ENCODE data around the gene CCL19. TPM values are rescaled to one million over a fixed set of nuclear protein-coding genes. Genes with fewer than 3 reads are reported as not detected.

The CCL19 gene
- total and polyA plus RNA-seq, 2 donors, result 2.1 to 4.0 TPM

DNA sequence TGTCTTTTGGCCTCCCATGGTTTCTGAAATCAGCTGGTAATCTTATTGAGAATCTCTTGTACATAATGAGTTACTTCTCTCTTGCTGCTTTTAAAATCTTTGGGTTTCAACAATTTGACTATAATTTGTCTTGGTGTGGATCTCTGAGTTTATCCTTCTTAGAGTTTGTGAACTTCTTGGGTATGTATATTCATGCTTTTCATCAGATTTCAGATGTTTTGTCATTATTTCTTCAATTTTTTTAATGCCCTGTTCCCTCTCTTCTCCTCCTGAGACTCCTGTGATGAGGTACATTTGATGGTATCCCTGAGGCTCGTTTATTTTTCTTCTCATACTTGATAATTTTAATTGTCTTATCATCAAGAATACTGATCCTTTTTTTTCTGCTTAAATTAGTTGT lies 21.1 kb upstream of the CCL19 start:
- Histone ChIP-seq H3K36me3 (ENCODE audit: insufficient read depth) (no peaks in the 10 kb centered on the region), H3K4me1 (ENCODE audit: insufficient read depth) (no peaks in the 10 kb centered on the region), H3K4me3 (ENCODE audit: low read depth, low read length) (no peak overlapping the region), H3K27ac (ENCODE audit: low read depth) (no peak overlapping the region)
- DNase-seq (ENCODE audit: extremely low spot score), result no peak
- 66% methylated on average over 1 of the region's 1 CpG for WGBS

DNA sequence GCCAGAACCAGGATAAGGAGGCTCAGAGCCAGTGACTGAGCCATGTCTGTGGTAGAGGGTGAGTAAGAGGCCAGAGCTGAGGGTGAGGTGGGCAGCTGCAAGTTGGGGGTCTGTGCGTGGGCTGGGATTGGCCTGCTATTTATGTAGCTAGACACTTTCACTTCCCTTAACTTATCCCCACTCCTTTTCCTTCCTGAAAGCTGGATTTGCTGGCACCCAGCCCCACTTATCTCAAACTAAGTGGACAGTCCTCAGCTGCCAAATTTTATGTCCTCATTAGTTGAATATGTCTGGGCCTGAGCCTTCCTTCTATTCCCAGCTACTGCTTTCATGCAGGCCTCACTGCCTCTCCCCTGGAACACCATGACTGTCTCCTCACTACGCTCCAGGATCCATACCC lies 18.9 kb upstream of the CCL19 start, which contains the start of gene CCL21:
Gene CCL21 (minus strand): TSS at position 114 of the 400 bp plus-strand sequence. CDS start 70 bp downstream, at position 44.
- H3K36me3 ChIP-seq (ENCODE audit: insufficient read depth), result no peaks in the 10 kb centered on the region
- no peak within 1 kb of the TSS for H3K4me3 ChIP-seq (ENCODE audit: low read depth, low read length)
- peak; percentile 32 for DNase-seq (ENCODE audit: extremely low spot score)
- no peaks in the 10 kb centered on the region for H3K4me1 ChIP-seq (ENCODE audit: insufficient read depth)
- H3K27ac ChIP-seq (ENCODE audit: low read depth), result no peak within 1 kb of the TSS
- WGBS, result 60% methylated on average over 2 of the region's 2 CpGs

DNA sequence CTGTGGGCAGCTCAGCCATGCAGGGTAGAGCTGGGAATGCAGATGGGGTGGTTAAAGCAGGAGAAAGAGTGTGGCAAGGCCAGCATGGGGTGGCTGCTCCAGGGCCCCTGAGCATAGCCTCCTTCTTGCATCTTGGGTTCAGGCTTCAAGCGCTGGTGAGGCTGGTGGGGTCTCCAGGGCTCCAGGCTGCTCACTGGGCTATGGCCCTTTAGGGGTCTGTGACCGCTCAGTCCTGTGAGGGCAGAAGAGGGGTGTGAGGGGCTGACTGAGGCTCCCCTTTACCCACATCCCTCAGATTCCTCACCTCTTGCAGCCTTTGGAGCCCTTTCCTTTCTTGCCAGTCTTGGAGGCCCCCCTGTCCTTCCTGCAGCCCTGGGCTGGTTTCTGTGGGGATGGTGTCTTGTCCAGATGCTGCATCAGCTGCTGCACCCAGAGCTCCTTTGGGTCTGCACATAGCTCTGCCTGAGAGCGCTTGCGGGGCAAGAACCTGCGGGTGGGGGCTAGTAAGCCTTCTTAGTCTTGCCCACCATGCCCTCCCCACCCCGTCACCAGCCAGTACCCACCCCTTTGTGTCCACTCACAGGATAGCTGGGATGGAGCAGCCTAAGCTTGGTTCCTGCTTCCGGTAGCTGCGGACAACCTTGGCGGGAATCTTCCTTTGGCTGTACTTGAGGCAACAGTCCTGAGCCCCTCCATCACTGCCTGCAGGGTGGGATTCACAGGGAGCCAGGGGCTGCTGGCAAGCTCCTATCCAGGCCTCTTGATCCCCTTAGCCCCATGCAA lies 18.3 kb upstream of the CCL19 start:
- no peak for DNase-seq (ENCODE audit: extremely low spot score)
- Histone ChIP-seq H3K27ac (ENCODE audit: low read depth) (no peak overlapping the region), H3K4me3 (ENCODE audit: low read depth, low read length) (no peak overlapping the region), H3K36me3 (ENCODE audit: insufficient read depth) (no peaks in the 10 kb centered on the region), H3K4me1 (ENCODE audit: insufficient read depth) (no peaks in the 10 kb centered on the region)
- 96% methylated on average over 9 of the region's 9 CpGs for WGBS

DNA sequence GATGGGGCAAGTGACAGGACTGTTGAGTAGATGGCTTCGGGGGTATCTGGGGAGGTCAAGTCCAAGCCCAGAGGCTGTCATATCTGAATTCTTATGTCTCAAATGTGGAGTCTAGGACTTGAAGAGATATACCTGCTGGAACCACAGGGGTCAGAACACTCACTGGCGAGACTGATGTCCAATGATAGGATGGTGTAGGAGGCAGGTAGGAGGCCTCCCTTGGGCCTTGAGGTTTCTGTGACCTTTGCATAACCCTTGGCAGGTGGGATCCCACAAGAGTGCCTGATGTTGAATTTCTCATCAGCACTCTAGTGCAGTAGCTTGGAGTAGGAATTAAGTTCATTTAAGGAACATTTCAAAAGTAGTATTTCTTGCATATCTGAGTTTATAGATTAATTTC lies 16.1 kb upstream of the CCL19 start:
- H3K36me3 ChIP-seq (ENCODE audit: insufficient read depth), result no peaks in the 10 kb centered on the region
- no peak overlapping the region for H3K4me3 ChIP-seq (ENCODE audit: low read depth, low read length)
- no peak overlapping the region for H3K27ac ChIP-seq (ENCODE audit: low read depth)
- no peak for DNase-seq (ENCODE audit: extremely low spot score)
- no peaks in the 10 kb centered on the region for H3K4me1 ChIP-seq (ENCODE audit: insufficient read depth)
- 86% methylated on average over 2 of the region's 2 CpGs for WGBS

DNA sequence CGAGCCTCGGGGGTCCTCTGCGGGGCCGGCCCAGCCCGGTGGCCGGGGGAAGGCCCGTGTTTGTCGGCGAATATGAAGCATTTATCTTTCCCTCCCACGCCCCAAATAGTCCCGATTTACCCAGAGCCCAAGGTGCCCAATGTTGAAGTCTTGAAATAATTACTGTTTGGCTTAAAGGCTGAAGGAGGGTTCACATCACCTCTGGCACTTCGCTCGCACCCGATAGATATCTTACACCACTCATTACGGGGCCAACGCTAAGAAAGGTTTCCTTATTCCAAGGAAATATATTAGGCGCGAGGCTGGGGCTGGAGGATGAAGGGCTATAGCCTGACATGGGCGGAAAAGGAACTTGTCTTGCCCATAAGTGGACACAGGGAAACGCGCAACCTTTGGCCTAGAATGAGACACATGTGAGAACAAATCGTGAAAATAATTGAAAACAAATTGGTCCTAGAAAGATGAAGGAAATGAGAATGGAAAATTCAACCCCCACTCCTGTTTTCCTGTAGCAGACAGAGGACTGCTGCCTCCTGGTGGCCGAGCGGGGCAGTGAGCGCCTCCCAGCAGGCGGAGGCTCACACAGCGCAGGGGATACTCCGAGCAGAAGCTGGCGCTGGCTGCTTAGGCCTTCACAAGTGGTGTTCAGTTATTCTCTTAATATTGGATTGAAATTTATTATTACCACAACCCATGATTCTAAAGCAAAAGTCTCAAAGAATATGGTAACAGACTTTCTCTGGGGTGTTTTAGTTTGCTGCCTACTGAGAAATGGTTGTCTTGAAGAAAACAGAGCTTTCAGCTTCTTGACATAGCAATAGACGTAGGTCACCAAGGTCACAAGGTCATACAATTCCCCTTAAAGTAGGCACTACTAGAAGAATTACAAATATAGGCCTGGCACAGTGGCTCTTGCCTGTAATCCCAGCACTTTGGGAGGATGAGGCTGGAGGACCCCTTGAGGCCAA lies 11.0 kb upstream of the CCL19 start:
- Histone ChIP-seq H3K4me3 (ENCODE audit: low read depth, low read length) (peak overlapping the region; percentile 52), H3K4me1 (ENCODE audit: insufficient read depth) (no peaks in the 10 kb centered on the region), H3K36me3 (ENCODE audit: insufficient read depth) (no peaks in the 10 kb centered on the region), H3K27ac (ENCODE audit: low read depth) (no peak overlapping the region)
- peak; percentile 46 for DNase-seq (ENCODE audit: extremely low spot score)
- 2% methylated on average over 30 of the region's 30 CpGs for WGBS

DNA sequence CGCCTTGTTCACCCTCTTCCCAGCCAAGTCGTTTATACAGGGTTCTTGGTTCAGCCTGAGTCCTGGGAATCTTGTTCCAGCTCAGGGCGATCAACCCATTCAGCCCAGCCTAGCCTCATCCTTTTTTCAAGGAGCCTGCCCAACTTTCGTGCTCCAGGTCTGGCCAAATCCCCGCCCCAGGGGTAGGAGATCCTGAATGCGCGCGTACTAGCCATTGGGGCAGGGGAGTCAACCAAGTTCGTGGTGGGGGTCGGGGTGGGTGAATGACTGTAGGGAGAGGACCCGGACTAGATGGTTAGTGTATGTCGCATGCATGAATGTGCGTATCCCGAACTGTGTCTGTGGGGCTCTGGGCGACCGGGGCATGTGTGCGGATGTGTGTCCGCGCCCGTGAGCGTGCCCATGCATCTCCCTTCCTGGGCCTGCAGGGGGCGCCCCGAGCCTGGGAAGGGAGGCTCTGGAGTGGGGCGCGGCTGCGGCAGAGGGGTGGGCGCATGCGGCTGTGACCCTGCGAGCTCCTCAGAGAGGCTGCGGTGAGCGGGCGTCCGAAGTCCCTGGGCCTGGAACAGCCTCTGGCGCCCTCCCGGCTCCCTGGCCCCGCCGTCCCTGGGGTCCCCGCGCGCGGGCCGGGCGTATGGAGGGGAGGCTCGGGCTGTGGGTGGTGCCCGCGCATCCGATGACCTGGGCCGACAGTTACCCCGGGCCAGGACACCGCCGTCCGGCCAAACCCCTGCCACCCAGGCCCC lies 10.1 kb upstream of the CCL19 start:
- no peak for DNase-seq (ENCODE audit: extremely low spot score)
- 7% methylated on average over 52 of the region's 52 CpGs for WGBS
- H3K27ac ChIP-seq (ENCODE audit: low read depth), result no peak overlapping the region
- no peaks in the 10 kb centered on the region for H3K4me1 ChIP-seq (ENCODE audit: insufficient read depth)
- H3K36me3 ChIP-seq (ENCODE audit: insufficient read depth), result no peaks in the 10 kb centered on the region
- H3K4me3 ChIP-seq (ENCODE audit: low read depth, low read length), result peak overlapping the region; percentile 52

DNA sequence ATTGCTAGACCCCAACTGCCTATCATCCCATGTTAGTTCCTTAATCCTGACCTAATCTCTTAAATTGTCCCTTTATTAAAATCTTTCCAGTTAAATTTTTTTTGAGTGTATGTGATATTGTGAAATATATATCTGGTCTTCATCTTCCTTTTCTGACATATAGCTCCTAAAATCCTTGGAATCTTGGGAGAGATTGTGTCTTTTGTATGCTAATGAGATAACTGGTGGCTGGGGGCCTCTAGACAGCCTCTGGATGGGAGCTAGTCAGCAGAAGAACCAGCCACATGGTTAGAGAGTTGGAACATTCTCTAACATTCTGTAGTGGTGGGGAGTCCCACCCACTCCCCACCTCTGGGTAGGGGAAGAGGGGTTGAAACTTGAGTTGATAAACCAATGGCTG lies 3.7 kb upstream of the CCL19 start:
- no peak overlapping the region for H3K4me3 ChIP-seq (ENCODE audit: low read depth, low read length)
- no peaks in the 10 kb centered on the region for H3K4me1 ChIP-seq (ENCODE audit: insufficient read depth)
- no peak for DNase-seq (ENCODE audit: extremely low spot score)
- no peaks in the 10 kb centered on the region for H3K36me3 ChIP-seq (ENCODE audit: insufficient read depth)
- H3K27ac ChIP-seq (ENCODE audit: low read depth), result no peak overlapping the region

DNA sequence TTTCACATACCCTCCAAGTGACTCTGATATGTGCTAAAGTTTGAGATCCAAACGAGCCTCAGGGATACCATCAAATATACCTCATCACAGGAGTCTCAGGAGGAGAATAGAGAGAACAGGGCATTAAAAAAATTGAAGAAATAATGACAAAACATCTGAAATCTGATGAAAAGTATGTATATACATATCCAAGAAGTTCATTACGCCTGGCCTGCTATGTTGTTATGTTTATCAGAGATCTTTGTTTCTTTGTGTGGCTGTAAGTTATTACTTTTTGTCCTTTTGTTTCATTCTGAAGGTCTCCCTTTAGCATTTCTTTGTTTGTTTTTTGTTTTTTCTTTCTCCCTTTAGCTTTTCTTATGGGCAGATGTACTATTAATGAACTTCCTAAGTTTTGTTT lies 2.5 kb upstream of the CCL19 start:
- 81% methylated on average over 2 of the region's 2 CpGs for WGBS
- Histone ChIP-seq H3K4me1 (ENCODE audit: insufficient read depth) (no peaks in the 10 kb centered on the region), H3K36me3 (ENCODE audit: insufficient read depth) (no peaks in the 10 kb centered on the region), H3K27ac (ENCODE audit: low read depth) (no peak overlapping the region), H3K4me3 (ENCODE audit: low read depth, low read length) (no peak overlapping the region)
- DNase-seq (ENCODE audit: extremely low spot score), result no peak

DNA sequence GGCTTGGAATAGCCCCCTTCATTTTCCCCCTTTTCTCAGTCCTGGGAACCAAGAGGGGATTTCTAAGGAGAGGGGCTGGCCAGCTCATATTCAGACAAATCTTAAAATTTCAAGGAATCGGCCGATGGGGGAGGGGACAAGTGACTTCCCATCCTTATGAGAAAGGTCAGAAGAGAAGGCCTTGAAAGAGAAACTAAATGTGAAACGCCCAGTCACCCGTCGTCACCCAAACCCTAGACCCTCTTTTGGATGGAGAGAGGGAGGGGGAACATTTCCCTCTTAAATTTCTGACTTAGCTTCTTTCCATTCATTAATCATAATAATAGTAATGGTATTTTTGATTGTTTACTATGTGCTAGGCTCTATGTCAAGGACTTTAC lies 850 bp upstream of the CCL19 start:
- Histone ChIP-seq H3K4me1 (ENCODE audit: insufficient read depth) (no peaks in the 10 kb centered on the region), H3K27ac (ENCODE audit: low read depth) (no peak overlapping the region), H3K4me3 (ENCODE audit: low read depth, low read length) (no peak overlapping the region), H3K36me3 (ENCODE audit: insufficient read depth) (no peaks in the 10 kb centered on the region)
- 92% methylated on average over 5 of the region's 5 CpGs for WGBS
- DNase-seq (ENCODE audit: extremely low spot score), result no peak

DNA sequence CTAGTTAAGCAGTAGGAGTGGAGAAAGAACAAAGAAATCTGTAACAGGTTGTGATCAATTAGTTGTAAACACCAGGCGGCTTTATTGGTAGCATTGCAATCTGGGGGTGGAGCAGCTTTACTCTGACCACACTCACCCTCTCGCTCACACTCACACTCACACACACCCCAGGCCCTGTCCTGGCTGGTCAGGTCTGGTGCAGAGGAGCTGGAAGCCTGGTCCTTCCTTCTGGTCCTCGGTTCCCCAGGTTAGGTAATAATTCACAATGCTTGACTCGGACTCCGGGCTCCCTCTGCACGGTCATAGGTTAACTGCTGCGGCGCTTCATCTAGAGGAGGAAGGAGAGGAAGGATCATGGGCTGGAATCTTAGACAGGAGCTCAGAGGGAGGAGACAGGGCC lies 1.6 kb downstream of the CCL19 start:
- Histone ChIP-seq H3K36me3 (ENCODE audit: insufficient read depth) (no peaks in the 10 kb centered on the region), H3K4me1 (ENCODE audit: insufficient read depth) (no peaks in the 10 kb centered on the region), H3K27ac (ENCODE audit: low read depth) (no peak overlapping the region), H3K4me3 (ENCODE audit: low read depth, low read length) (no peak overlapping the region)
- WGBS, result 70% methylated on average over 8 of the region's 8 CpGs
- DNase-seq (ENCODE audit: extremely low spot score), result no peak

DNA sequence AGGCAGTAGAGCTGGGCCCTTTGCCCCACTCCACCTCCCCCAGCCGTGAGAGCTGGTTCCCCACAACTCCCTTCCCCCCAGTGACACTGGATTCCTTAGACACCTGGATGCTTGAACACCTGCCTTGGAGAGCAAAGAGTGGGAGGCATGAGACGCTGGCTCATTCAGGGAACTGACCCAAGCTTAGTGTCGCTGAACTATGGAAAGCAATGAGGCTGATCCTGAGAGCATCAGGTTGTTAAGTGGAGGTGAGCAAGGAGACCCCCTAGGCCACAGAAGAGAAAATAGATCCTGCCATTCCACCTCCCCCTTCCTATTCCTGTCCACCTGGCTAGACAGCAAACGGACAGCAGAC lies 2.0 kb downstream of the CCL19 start:
- no peak overlapping the region for H3K27ac ChIP-seq (ENCODE audit: low read depth)
- H3K36me3 ChIP-seq (ENCODE audit: insufficient read depth), result no peaks in the 10 kb centered on the region
- no peak overlapping the region for H3K4me3 ChIP-seq (ENCODE audit: low read depth, low read length)
- DNase-seq (ENCODE audit: extremely low spot score), result no peak
- 76% methylated on average over 4 of the region's 4 CpGs for WGBS
- no peaks in the 10 kb centered on the region for H3K4me1 ChIP-seq (ENCODE audit: insufficient read depth)

DNA sequence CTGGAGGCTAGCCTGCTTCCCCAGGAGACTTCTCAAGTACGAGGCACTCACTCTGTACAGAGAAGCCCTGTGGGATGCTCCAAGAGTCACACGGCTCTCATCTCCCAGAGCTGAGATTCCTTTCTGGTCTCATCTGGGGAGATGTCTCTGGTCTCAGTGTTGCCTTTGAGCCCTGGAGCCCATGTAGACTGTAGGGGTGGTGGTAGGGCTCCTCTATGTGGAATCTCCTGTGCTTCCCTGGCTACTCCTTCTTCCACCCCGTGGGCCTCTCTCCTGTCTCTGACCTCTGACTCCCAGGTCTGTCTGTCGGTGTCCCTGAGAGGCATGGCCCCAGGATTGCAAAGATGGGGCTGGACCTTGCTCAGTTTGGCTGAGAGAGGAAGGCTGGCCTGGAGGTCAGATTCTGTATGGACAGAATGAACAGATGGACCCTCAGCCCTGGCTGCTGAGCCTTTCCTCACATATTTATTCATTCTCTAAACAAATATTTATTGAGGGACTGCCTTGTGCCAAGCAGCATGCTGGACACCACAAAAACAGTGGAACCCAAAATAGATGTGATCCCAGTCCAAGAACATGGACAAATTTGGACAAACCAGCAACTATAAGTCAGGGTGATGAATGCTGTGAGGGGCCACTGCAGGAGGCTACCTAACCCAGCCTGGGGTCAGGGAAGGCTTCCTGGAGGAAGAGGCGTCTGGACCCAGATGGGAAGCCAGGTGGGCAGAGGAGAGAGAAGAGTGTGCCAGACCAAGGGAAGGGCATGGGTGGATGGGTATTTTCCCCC lies 2.6 kb downstream of the CCL19 start:
- H3K36me3 ChIP-seq (ENCODE audit: insufficient read depth), result no peaks in the 10 kb centered on the region
- H3K4me1 ChIP-seq (ENCODE audit: insufficient read depth), result no peaks in the 10 kb centered on the region
- DNase-seq (ENCODE audit: extremely low spot score), result no peak
- no peak overlapping the region for H3K27ac ChIP-seq (ENCODE audit: low read depth)
- 61% methylated on average over 5 of the region's 5 CpGs for WGBS
- no peak overlapping the region for H3K4me3 ChIP-seq (ENCODE audit: low read depth, low read length)
